Keratinocyte (primary cell): ENCODE measurements around the gene GOLPH3L. TPM values are rescaled to one million over a fixed set of nuclear protein-coding genes. Genes with fewer than 3 reads are reported as not detected.

Experiments used
- DNase-seq: peaks from one replicate; pipeline ENCODE4 v3.0.0-alpha.2; 2011; ENCODE audit warnings: low read depth, missing footprints, low spot score
- FAIRE-seq: peaks from 2 replicates; lab custom pipeline; 2011; peaks lifted over from hg19 to GRCh38; lab: Jason Lieb, UNC
- H2AFZ ChIP-seq: 2 replicates; pipeline ENCODE4 v1.6.0; 2012; ENCODE audit warnings: low read length, control low read depth, inconsistent platforms; ENCODE audit not compliant: control insufficient read depth
- H3K27ac ChIP-seq: 2 replicates; pipeline ENCODE4 v1.5.1; 2011; ENCODE audit warnings: low read length; ENCODE audit not compliant: control insufficient read depth, insufficient read depth
- H3K27me3 ChIP-seq: 3 replicates; pipeline ENCODE4 v1.6.0; 2011; ENCODE audit warnings: low read length; ENCODE audit not compliant: control insufficient read depth, insufficient read depth; ENCODE audit errors: extremely low read depth
- H3K36me3 ChIP-seq, 2 experiments: 2 replicates in 1 of 2; 3 replicates in 1 of 2; pipeline ENCODE4 v1.5.1; 2011; ENCODE audit warnings: low read length in 2 of 2, mild to moderate bottlenecking in 1 of 2; ENCODE audit not compliant: control insufficient read depth in 2 of 2, insufficient read depth in 2 of 2; ENCODE audit errors: extremely low read depth in 1 of 2
- H3K4me1 ChIP-seq: 3 replicates; pipeline ENCODE4 v1.5.1; 2011; ENCODE audit warnings: low read length; ENCODE audit not compliant: control insufficient read depth, insufficient read depth; ENCODE audit errors: extremely low read depth
- H3K4me2 ChIP-seq: 3 replicates; pipeline ENCODE4 v1.6.0; 2011; ENCODE audit warnings: low read depth, low read length; ENCODE audit not compliant: control insufficient read depth, insufficient read depth; ENCODE audit errors: extremely low read depth
- H3K4me3 ChIP-seq, 3 experiments: fragments of 200-600 bp in 1 of 3; sonication (generic) in 1 of 3; 2 replicates in 2 of 3; 3 replicates in 1 of 3; pipeline ENCODE4 v1.5.1; 2011 to 2016; ENCODE audit warnings: low read length in 3 of 3, mild to moderate bottlenecking in 3 of 3, control low read depth in 2 of 3, inconsistent platforms in 1 of 3, low read depth in 1 of 3, mixed read lengths in 1 of 3, mixed run types in 1 of 3, moderate library complexity in 1 of 3; ENCODE audit not compliant: control insufficient read depth in 2 of 3, insufficient read depth in 2 of 3; ENCODE audit errors: extremely low read depth in 1 of 3
- H3K79me2 ChIP-seq: 2 replicates; pipeline ENCODE4 v1.6.0; 2012; ENCODE audit warnings: low read length; ENCODE audit not compliant: control insufficient read depth, insufficient read depth
- H3K9ac ChIP-seq: 3 replicates; pipeline ENCODE4 v1.6.0; 2011; ENCODE audit warnings: low read length; ENCODE audit not compliant: control insufficient read depth, insufficient read depth; ENCODE audit errors: extremely low read depth
- H3K9me1 ChIP-seq: 3 replicates; pipeline ENCODE4 v1.6.0; 2011; ENCODE audit warnings: low read length; ENCODE audit not compliant: control insufficient read depth, insufficient read depth; ENCODE audit errors: extremely low read depth
- H3K9me3 ChIP-seq: 2 replicates; pipeline ENCODE4 v1.5.1; 2012; ENCODE audit warnings: low read depth, low read length; ENCODE audit not compliant: control insufficient read depth
- H4K20me1 ChIP-seq: 3 replicates; pipeline ENCODE4 v1.6.0; 2011; ENCODE audit warnings: low read length; ENCODE audit not compliant: control insufficient read depth, insufficient read depth; ENCODE audit errors: extremely low read depth
- EZH2 ChIP-seq: IDR thresholded peaks from one replicate; pipeline ENCODE4 v1.6.1; 2012; ENCODE audit warnings: inconsistent platforms, mild to moderate bottlenecking, low read length, moderate library complexity
- dilution Hi-C: fragments of 300-500 bp; cut with MboI; formaldehyde crosslinking; loops from one replicate; pipeline ENCODE4 v1.7.0; 2020; ENCODE audit warnings: low sequenced_read_pairs; ENCODE audit not compliant: extremely low pct_ligation_motif_present
- polyA plus RNA-seq, 5 experiments: library from polyadenylated mRNA; depleted of rRNA in 3 of 5; stranded (reverse) in 3 of 5; stranded (forward) in 1 of 5; unstranded in 1 of 5; fragments of >200 nt; gene quantifications; 1 replicate in 1 of 5; 2 replicates in 3 of 5; 3 replicates in 1 of 5; pipeline versions ENCODE4 v1.2.1 to v1.2.3, GENCODE V29; 2011 to 2012; ENCODE audit warnings: missing spikeins in 2 of 5, low read depth in 1 of 5, low replicate concordance in 1 of 5
- TF ChIP-seq, protein P1 (sequence below), 3 experiments: IDR thresholded peaks in 1 of 3; conservative IDR thresholded peaks in 1 of 3; optimal IDR thresholded peaks in 1 of 3; 2 replicates in 2 of 3; 3 replicates in 1 of 3; pipeline versions ENCODE3 to v1.5.1; 2011; ENCODE audit warnings: low read length in 3 of 3, mild to moderate bottlenecking in 3 of 3, moderate library complexity in 2 of 3, control low read depth in 1 of 3, inconsistent platforms in 1 of 3; ENCODE audit not compliant: insufficient read depth in 2 of 3; ENCODE audit errors: extremely low read depth in 1 of 3

Gene GOLPH3L
- polyA plus RNA-seq, 1 donor (not counting 4 experiments of a cell fraction or from before 2014, with no cell fraction given): 22.2 TPM

GRCh38 chr1:150610576-150610975 is 86.4 kb downstream of the GOLPH3L start:
- peaks cover 1% of the 10 kb centered on the region for H3K79me2 ChIP-seq
- peak overlapping the region; percentile 58 for H3K4me2 ChIP-seq
- peaks cover 3 to 4% of the 10 kb centered on the region in 2 experiments for H3K36me3 ChIP-seq
- no peak overlapping the region for H2AFZ ChIP-seq
- H3K9ac ChIP-seq: peak overlapping the region; percentile 71
- no peaks in the 10 kb centered on the region for H3K27me3 ChIP-seq
- H4K20me1 ChIP-seq: no peaks in the 10 kb centered on the region
- FAIRE-seq: no peak
- no peaks in the 10 kb centered on the region for H3K9me1 ChIP-seq
- dilution Hi-C loops: no loop called here
- no peak overlapping the region for H3K4me3 ChIP-seq
- peaks cover 42% of the 10 kb centered on the region for H3K4me1 ChIP-seq
- H3K9me3 ChIP-seq: no peaks in the 10 kb centered on the region
- peak overlapping the region; percentile 91 for H3K27ac ChIP-seq
- no peak for TF ChIP-seq EZH2
- TF ChIP-seq, protein P1, sequence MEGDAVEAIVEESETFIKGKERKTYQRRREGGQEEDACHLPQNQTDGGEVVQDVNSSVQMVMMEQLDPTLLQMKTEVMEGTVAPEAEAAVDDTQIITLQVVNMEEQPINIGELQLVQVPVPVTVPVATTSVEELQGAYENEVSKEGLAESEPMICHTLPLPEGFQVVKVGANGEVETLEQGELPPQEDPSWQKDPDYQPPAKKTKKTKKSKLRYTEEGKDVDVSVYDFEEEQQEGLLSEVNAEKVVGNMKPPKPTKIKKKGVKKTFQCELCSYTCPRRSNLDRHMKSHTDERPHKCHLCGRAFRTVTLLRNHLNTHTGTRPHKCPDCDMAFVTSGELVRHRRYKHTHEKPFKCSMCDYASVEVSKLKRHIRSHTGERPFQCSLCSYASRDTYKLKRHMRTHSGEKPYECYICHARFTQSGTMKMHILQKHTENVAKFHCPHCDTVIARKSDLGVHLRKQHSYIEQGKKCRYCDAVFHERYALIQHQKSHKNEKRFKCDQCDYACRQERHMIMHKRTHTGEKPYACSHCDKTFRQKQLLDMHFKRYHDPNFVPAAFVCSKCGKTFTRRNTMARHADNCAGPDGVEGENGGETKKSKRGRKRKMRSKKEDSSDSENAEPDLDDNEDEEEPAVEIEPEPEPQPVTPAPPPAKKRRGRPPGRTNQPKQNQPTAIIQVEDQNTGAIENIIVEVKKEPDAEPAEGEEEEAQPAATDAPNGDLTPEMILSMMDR (optimal IDR thresholded peaks at IDR 0.05 in 1 of 3, IDR thresholded peaks at IDR 0.05 in 1 of 3, conservative IDR thresholded peaks at IDR 0.05 in 1 of 3; ENCODE audit: extremely low read depth in 1 of 3, insufficient read depth in 2 of 3, low read length in 3 of 3): no peak
- DNase-seq: no peak

DNA sequence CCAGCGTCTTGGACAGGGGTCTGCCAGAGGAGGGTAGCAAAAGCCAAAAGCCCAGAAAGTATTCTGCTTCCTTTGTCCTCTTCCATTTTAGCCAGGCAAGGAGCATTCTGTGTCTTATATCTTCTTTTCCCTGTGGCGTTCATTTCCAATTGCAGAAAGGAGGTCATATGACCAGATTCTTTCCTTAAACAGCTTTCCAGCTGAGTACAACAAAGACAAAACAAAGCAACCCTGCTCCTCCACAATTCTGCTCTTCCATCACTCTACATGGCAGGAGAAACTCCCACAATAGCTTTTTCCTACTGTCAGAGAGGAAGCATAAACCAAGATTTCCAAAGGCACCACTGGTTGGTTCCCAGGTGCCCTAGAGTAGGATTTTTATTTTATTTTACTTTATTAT is 87.2 kb downstream of the GOLPH3L start:
- FAIRE-seq: no peak
- no peak for DNase-seq
- Histone ChIP-seq H3K9me3 (no peaks in the 10 kb centered on the region), H3K9me1 (no peaks in the 10 kb centered on the region), H3K4me2 (no peak overlapping the region), H3K27ac (peak overlapping the region; percentile 91), H3K4me1 (peaks cover 49% of the 10 kb centered on the region), H3K9ac (peak overlapping the region; percentile 8), H3K4me3 (no peak overlapping the region), H4K20me1 (no peaks in the 10 kb centered on the region), H2AFZ (no peak overlapping the region), H3K36me3 (peaks cover 0 to 3% of the 10 kb centered on the region in 2 experiments), H3K27me3 (no peaks in the 10 kb centered on the region), H3K79me2 (peaks cover 1% of the 10 kb centered on the region)
- TF ChIP-seq EZH2: no peak
- TF ChIP-seq, protein P1 (optimal IDR thresholded peaks at IDR 0.05 in 1 of 3, IDR thresholded peaks at IDR 0.05 in 1 of 3, conservative IDR thresholded peaks at IDR 0.05 in 1 of 3; ENCODE audit: extremely low read depth in 1 of 3, insufficient read depth in 2 of 3, low read length in 3 of 3): no peak
- dilution Hi-C loops: no loop called here
